CD4-positive, alpha-beta T cell (primary cell): ENCODE measurements around the gene GGTLC2. TPM values are rescaled to one million over a fixed set of nuclear protein-coding genes. Genes with fewer than 3 reads are reported as not detected.

Experiments
- ATAC-seq: fragments of 200-7000 bp; cut with Tn5 transposase; one replicate; pipeline ENCODE4 v1.10.0; 2022; ENCODE audit warnings: mild to moderate bottlenecking; ENCODE audit not compliant: poor library complexity
- CTCF ChIA-PET: fragments of 350-600 bp; sonication (Branson Sonifier 250); formaldehyde crosslinking; loops from one replicate; lab custom pipeline; 2021; ENCODE audit warnings: antibody characterized with exemption, inconsistent platforms; lab: Charles Lee
- POLR2A ChIA-PET: fragments of 350-600 bp; sonication (Branson Sonifier 250); formaldehyde crosslinking; loops from one replicate; lab custom pipeline; 2021; ENCODE audit warnings: antibody characterized with exemption, inconsistent platforms; lab: Charles Lee
- DNase-seq, 14 experiments: peaks; one replicate each; pipeline ENCODE4 v3.0.0-alpha.2; 2013 to 2020; ENCODE audit warnings: mixed read lengths in 2 of 14
- H3K27ac ChIP-seq, 2 donors: one replicate each; pipeline versions ENCODE4 v1.5.1 to v1.7.0; 2013; ENCODE audit warnings: low read length in 2 of 2, low read depth in 1 of 2, mild to moderate bottlenecking in 1 of 2
- H3K27me3 ChIP-seq, 2 experiments: 1 replicate in 1 of 2; 2 replicates in 1 of 2; pipeline versions ENCODE4 v1.6.1 to v1.7.0; 2013; ENCODE audit warnings: low read length in 2 of 2, control low read depth in 1 of 2, mild to moderate bottlenecking in 1 of 2, moderate library complexity in 1 of 2; ENCODE audit not compliant: insufficient read depth in 2 of 2, control insufficient read depth in 1 of 2
- H3K36me3 ChIP-seq: one replicate; pipeline ENCODE4 v1.6.1; 2013; ENCODE audit warnings: low read length, control low read depth; ENCODE audit not compliant: insufficient read depth
- H3K4me1 ChIP-seq: one replicate; pipeline ENCODE4 v1.6.1; 2013; ENCODE audit warnings: low read length, control low read depth; ENCODE audit not compliant: insufficient read depth
- H3K4me3 ChIP-seq: one replicate; pipeline ENCODE4 v1.5.1; 2013; ENCODE audit warnings: mild to moderate bottlenecking, low read length, moderate library complexity
- H3K9me3 ChIP-seq, 2 experiments: 1 replicate in 1 of 2; 2 replicates in 1 of 2; pipeline versions ENCODE4 v1.6.1 to v1.7.0; 2013; ENCODE audit warnings: low read length in 2 of 2, mild to moderate bottlenecking in 2 of 2, control low read depth in 1 of 2, moderate library complexity in 1 of 2; ENCODE audit not compliant: control insufficient read depth in 1 of 2, insufficient read depth in 1 of 2
- H3K27ac Mint-ChIP-seq: one replicate; pipeline ENCODE4 v1.8.0; 2020; ENCODE audit warnings: mixed read lengths
- H3K27me3 Mint-ChIP-seq: one replicate; pipeline ENCODE4 v1.8.0; 2021; ENCODE audit warnings: mixed read lengths
- H3K36me3 Mint-ChIP-seq: one replicate; pipeline ENCODE4 v1.8.0; 2021; ENCODE audit warnings: low read depth, mixed read lengths
- H3K4me1 Mint-ChIP-seq: one replicate; pipeline ENCODE4 v1.8.0; 2021; ENCODE audit warnings: low read depth, mixed read lengths
- H3K4me3 Mint-ChIP-seq: one replicate; pipeline ENCODE4 v1.8.0; 2020; ENCODE audit warnings: mild to moderate bottlenecking, mixed read lengths
- H3K9me3 Mint-ChIP-seq: one replicate; pipeline ENCODE4 v1.8.0; 2020; ENCODE audit warnings: mixed read lengths
- intact Hi-C, 2 experiments: fragments of 100-400 bp; cut with DNase I in 1 of 2; cut with micrococcal nuclease in 1 of 2; formaldehyde crosslinking; loops; one replicate each; pipeline versions ENCODE4 v1.15.1 to v1.9.0; 2023 to 2025; cut with DNase I, micrococcal nuclease
- total RNA-seq, 174 experiments: library from RNA in 2 of 174; stranded (reverse) in 2 of 174; gene quantifications; one replicate each; pipeline ENCODE4 v1.2.3 and lab custom pipeline; 2021 to 2026
- TF ChIP-seq, protein P1 (sequence below): fragments of 200-600 bp; IDR thresholded peaks from one replicate; pipeline ENCODE4 v1.8.0; 2022; ENCODE audit warnings: antibody characterized with exemption, mild to moderate bottlenecking

GGTLC2 gene
- total RNA-seq, 2 experiments from 2014 or later = not detected

DNA sequence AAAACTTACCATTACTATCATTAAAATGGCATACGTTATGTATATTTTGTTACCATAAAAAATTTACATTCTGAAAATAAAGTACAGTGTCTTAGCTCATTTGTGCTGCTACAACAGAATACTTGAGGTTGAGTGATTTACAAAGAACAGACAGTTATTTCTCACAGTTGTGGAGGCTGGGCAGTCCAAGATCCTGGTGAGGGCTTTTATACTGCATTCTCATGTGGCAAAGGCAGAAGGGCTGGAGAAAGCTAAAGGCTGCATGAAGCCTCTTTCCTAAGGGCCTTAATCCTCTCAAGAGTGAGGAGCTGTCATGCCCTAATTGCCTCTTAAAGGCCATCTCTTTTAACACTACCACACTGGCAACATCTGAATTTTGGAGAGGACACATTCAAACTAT, 13.3 kb downstream of the GGTLC2 start:
- no peaks in the 10 kb centered on the region for H3K9me3 ChIP-seq
- no peak overlapping the region for H3K4me3 Mint-ChIP-seq
- no peaks in the 10 kb centered on the region for H3K9me3 Mint-ChIP-seq
- intact Hi-C loops = no loop called here
- TF ChIP-seq, protein P1, sequence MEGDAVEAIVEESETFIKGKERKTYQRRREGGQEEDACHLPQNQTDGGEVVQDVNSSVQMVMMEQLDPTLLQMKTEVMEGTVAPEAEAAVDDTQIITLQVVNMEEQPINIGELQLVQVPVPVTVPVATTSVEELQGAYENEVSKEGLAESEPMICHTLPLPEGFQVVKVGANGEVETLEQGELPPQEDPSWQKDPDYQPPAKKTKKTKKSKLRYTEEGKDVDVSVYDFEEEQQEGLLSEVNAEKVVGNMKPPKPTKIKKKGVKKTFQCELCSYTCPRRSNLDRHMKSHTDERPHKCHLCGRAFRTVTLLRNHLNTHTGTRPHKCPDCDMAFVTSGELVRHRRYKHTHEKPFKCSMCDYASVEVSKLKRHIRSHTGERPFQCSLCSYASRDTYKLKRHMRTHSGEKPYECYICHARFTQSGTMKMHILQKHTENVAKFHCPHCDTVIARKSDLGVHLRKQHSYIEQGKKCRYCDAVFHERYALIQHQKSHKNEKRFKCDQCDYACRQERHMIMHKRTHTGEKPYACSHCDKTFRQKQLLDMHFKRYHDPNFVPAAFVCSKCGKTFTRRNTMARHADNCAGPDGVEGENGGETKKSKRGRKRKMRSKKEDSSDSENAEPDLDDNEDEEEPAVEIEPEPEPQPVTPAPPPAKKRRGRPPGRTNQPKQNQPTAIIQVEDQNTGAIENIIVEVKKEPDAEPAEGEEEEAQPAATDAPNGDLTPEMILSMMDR = no peak
- H3K4me3 ChIP-seq = no peak overlapping the region
- H3K4me1 ChIP-seq = peaks cover 9% of the 10 kb centered on the region
- H3K36me3 Mint-ChIP-seq = no peaks in the 10 kb centered on the region
- H3K4me1 Mint-ChIP-seq = peaks cover 18% of the 10 kb centered on the region
- CTCF ChIA-PET = no interaction called here
- H3K27me3 ChIP-seq = no peaks in the 10 kb centered on the region
- H3K36me3 ChIP-seq = no peaks in the 10 kb centered on the region
- H3K27ac ChIP-seq = no peak overlapping the region
- H3K27ac Mint-ChIP-seq = no peak overlapping the region
- POLR2A ChIA-PET = no interaction called here
- ATAC-seq (no peak), DNase-seq (no peak)
- no peaks in the 10 kb centered on the region for H3K27me3 Mint-ChIP-seq

DNA sequence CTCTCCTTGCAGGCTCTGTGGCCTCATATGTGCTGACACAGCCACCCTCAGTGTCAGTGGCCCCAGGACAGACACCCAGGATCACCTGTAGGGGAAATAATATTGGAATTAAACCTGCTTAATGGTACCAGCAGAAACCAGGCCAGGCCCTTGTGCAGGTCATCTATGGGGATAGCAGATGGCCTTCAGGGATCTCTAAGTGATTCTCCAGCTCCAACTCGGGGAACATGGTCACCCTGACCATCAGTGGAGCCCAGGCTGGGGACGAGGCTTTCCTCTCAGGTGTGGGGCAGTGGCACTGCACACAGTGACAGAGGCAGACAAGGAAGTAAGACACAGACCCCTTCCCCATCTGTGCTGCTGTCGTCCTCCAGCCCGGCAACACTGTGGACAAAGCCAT, 16.9 kb downstream of the GGTLC2 start:
- ChIA-PET CTCF (no interaction called here), POLR2A (no interaction called here)
- no peak for DNase-seq
- H3K27ac ChIP-seq = no peak overlapping the region
- Mint-ChIP-seq H3K27me3 (no peaks in the 10 kb centered on the region), H3K9me3 (no peaks in the 10 kb centered on the region), H3K27ac (no peak overlapping the region), H3K4me1 (no peaks in the 10 kb centered on the region), H3K36me3 (no peaks in the 10 kb centered on the region), H3K4me3 (no peak overlapping the region)
- no peaks in the 10 kb centered on the region for H3K9me3 ChIP-seq
- TF ChIP-seq, protein P1 = no peak
- no peak for ATAC-seq
- intact Hi-C loops = no loop called here
- no peaks in the 10 kb centered on the region for H3K27me3 ChIP-seq
- no peaks in the 10 kb centered on the region for H3K36me3 ChIP-seq
- H3K4me3 ChIP-seq = no peak overlapping the region
- no peaks in the 10 kb centered on the region for H3K4me1 ChIP-seq

DNA sequence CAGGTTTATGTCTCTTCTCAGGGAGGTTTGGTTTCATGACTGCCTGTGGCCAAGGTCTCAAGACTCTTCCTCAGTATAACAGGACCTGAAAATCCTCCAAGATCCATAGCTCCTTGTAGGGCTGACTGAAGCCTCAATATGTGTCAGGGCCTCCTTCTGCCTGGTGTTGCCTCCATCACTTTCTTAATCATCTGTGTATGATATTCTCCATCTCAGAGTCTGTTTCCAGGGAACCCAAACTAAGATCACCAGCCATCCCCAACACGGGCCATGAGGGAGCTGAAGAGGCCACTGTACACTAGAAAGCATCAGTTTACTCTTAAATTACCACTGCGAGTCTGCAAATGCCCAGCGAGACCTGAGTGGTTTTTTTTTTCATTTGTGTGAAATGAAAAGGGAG, 17.7 kb downstream of the GGTLC2 start:
- Histone ChIP-seq H3K27me3 (no peaks in the 10 kb centered on the region), H3K36me3 (no peaks in the 10 kb centered on the region), H3K27ac (no peak overlapping the region), H3K4me1 (no peaks in the 10 kb centered on the region), H3K9me3 (no peaks in the 10 kb centered on the region), H3K4me3 (no peak overlapping the region)
- ATAC-seq (no peak), DNase-seq (no peak)
- Mint-ChIP-seq H3K4me1 (no peaks in the 10 kb centered on the region), H3K27ac (no peak overlapping the region), H3K36me3 (no peaks in the 10 kb centered on the region), H3K9me3 (no peaks in the 10 kb centered on the region), H3K27me3 (no peaks in the 10 kb centered on the region), H3K4me3 (no peak overlapping the region)
- CTCF ChIA-PET = no interaction called here
- POLR2A ChIA-PET = no interaction called here
- TF ChIP-seq, protein P1 = no peak
- intact Hi-C loops = no loop called here
